ENCODE data around the gene BIRC5.
"Not testable (repeated sequence)": the region's sequence is repeated elsewhere in the genome, so short reads cannot be mapped to it uniquely, and the experiment has no call there.

BIRC5 gene

DNA sequence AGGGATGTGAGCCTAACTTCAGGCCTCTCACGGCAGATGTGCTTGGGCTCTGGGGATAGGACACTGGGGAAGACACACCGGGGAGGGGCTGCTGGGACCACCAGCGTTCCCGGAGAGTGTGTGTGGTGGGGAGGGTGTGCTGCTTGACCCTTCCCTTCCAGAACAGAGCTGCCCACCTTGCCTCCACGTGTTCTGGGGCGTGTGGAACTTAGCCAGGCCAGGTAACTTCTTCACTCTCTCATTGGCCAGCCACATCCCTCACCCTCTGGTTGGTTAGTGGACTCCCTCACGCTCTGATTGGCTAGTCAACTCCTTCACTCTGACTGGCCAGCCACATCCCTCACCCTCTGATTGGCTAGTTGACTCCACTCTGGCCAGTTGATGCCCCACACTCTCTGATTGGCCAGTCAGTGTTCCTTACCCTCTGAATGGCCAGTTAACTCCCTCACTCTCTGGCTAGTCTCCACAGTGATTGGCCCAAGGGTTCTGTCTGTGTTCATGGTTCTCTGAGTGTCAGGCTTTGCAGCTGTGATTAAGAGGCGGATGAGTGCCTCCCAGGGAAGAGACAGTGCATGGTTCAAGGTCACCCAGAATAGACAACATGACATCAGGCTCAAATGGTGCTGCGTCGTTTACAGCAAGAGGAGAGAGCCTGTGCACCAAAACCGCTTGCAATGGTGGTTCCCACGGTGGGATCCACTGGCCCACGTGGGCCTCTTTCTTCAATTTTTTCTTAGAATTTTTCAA lies 27.4 kb downstream of the BIRC5 start:
- peak; percentile 29 for DNase-seq

DNA sequence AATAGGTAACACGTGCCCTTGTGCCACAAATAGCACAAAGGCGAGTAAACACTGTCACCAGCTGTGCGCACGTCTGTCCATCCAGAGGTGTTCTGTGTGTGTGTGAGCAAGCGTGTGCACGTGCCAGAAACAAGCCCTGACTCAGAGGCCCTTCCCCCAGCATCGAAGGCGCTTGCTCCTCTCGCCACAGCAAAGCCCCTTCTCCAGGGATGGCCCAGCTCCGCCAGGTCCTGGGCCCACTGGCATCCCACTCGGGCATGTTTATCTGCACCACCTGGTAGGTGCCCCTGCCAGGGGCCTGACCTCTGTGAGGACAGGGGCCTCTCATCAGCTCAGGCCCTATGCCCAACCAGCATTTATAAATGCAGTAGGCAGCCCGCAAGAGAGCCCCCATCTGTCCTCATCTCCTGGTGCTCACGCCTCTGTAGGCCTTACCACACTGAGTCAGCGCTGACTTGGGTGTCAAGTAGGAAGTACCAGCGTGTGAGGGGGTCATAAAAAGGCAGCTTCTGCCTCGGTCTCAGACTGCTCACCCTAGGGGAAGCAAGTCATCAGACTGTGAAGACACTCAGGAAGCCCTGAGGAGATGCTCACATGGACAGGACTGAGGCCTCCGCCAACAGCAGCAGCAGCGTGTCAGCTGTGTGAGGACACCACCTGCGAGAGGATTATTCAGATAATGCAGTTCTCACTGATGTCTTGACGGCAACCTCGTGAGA lies 28.1 kb downstream of the BIRC5 start:
- no peak for DNase-seq

DNA sequence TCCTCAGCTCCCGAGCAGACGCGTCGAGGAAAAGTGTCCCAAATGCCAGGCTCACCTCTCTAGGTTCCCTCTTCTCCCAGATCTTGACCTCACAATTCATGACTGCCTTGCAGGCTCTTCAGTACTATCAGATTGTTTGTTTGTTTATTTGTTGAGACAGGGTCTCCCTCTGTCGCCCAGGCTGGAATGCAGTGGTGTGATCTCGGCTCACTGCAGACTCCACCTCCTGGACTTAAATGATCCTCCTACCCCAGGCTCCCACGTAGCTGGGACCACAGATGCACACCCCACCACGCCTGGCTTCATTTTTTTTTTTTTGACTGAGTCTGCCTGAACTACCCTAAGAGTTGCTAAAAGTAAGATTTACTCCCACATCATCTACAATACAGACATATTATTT lies 33.3 kb downstream of the BIRC5 start:
- DNase-seq: no peak

DNA sequence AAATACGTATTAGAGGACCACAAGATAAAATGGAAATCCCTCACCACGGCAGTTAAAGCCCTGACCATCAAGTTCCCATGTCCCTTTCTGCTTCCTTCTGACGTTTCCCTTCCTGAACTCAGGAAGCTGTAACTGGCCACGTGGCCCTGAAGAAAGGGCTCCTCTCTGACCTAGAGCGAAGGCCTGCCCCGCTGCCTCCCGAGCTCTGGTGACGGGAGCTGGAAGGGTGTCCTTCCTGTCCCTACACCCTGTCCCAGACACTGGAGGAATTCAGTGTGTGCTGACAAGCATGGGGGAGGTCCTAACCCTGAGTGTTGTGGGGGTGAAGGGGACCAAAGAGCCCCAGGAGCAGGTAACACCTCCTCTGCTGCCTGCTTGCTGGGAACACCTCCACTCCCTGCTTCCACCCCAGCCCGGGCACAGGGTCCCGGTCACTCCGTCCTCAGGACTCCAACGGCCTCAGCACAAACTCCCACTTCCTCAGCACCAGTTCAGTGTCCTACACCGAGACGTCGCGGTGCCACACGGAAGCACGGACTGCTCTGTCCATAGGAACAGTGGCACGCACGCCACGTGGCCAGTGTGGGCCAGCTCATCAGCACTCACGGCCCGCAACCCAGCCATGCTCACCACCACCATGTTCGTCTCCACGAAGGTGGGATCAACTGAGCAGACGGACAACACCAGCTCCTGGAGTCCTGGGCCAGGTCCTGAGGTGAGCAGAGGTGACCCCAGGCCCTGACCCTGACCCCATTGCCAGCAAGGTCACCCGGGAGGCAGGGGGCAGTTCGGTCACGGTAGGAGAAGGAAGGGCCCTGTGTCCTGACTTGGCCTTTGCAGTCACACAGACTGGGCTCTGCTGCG lies 34.2 kb downstream of the BIRC5 start:
- no peak for DNase-seq

DNA sequence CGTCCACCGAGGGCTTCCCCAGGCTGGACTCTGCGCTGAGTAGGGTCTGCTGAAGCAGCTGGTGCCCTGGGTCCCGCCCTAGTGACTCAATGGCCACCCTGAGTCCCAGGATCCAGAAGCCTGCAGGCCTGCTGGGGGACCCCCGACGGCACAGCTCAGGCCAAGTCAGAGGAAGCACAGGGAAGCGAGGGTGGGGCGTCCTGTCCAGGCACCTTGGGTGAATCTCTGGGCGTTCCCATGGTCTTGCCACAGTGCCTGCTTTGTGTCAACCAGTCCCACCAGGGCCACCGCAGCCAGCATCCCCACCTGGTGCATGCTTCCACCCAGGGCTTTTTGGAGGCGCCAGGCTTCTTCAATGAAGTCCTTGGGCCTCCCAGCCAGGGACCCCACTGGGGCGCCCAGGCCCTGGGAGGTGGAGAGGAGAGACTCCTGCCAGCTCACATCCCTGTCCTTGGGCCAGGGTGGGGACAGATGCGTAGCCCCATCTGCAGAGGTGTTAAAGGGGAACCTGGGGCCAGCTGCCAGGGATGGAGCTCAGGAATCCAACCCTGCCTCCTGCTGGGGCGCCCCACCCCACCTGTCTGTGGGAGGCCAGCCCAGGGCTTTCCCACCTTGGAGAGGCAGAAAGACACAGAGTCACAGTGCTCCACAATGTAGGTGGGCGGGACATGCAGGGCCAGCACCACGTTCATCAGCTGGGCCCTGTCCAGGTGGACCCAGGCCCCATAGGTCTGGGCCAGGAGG lies 35.2 kb downstream of the BIRC5 start:
- no peak for DNase-seq

DNA sequence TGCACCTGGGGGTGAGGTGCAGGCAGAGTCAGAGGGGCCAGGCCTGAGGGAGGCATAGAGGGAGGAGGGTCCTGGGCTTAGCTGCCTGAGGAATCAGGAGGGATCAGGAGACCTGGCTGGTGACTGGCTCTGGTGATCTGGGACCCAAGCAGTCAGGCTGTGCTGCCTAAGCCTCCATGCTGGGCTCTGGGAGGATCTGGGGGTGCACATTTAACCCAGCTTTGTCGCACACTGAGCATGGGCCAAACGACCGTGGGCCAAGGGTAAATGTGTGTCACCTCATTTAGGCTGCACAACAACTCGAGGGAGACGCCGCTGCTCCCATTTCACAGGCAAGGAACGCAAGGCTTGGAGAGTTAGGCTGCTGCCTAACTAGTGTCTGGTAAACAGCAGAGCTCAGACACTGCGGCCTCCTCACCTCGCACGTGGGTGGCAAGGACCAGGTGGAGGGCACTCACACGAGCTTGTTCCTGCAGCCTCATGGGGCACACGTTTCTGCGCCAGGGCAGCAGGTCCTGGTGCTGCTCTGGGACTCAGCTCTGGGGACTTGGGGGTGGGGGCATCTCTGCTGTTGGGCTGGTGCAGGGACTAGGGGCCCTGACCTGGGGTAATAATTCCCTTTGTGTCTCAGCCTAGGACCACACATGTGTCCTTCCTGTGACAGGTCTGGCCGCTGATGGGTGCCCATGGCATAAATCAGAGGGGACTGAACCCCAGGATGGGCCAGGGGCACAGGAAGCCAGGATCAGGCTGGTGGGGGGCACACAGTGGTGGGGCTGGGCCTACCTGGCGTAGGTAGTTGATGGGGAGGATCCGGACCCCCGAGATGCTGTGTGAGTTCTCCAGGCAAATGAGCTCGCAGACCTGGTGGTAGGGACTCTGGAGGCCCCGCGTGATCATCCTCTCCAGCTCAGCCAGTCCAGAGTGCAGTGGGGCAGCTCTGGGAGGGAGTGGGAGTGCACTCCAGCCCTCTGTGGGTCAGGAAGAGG lies 36.1 kb downstream of the BIRC5 start:
- no peak for DNase-seq

DNA sequence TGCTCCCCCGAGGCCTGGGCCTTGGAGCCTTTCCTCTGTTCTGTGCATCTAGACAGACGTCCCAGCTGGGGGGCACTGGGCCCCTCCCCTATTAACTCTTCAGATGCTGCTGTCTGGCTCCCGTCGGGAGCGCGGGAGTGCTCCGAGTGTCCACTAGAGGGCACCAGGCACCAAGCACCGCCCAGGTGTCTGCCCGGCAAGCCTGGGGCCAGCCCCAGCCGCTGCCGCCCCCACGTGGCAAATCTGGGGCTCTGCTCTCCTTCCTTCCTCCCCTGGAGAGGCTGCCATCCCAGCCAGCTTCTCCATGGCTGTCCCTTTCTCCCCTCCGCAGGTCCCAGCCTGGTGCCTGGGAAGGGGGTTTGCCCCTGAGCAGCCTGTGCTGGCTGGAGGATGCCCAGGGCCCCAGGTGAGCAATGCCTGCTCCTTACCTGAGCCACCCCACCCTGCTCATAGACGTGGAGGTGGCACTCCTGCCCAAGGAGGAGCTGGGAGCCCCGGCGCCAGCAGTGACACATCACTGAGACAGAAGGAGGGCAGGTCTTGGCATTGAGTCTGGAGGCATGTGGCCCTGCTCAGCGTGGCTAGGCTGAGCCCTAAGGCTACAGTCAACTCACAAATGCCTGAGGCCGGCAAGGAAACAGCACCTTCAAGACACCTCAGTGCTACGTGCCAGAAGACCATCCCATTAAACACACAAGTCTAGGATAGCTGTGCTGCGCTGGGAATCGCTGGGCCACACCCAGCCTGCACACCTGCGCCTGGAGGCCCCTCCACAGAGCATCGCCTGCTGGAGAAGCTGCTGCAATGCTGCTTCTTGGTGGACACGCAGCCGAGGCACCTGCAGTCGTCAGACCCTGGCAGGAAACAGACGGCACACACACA lies 37.1 kb downstream of the BIRC5 start:
- DNase-seq: peak; percentile 93

DNA sequence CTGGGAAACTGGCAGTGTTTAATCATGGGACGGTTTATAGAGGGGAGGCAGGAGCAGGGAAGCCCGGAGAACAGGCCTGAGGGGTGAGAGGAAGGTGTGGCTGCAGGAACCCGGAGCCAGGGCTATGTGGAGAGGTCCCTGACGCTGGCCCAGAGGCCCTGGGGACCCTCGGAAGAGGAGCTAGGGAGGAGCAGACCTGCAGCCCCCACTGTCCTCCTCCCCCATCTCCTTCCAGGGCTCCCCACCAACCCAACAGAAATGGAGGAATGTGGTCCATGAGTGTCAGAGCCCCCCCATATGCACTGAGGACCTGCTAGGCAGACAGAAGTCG lies 37.7 kb downstream of the BIRC5 start:
- no peak for DNase-seq

DNA sequence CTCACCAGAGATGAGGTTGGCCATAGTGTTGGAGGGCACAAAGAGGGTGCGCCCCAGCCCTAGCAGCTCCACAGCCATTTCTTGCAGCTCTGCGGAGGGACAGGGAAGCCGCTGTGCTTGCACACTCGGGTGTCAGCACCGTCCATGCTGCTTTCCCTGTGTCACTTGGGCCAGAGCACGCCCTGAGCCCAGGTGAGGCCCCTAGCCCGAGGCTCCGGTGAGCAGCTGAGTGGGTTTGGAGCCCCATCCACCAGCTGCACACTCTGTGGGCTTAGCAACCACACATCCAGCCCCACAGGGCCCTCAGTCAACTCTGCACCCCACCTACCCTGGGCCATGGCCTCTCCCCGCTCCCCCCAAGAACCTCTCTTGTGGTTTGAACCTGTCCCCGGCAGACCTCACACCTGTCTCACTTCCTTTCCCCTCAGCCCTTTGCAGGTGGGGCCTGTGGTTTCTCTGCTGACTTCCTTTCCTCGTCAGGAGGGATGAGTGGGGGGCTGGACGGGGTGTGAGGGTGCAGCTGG lies 38.1 kb downstream of the BIRC5 start:
- peak; percentile 33 for DNase-seq

DNA sequence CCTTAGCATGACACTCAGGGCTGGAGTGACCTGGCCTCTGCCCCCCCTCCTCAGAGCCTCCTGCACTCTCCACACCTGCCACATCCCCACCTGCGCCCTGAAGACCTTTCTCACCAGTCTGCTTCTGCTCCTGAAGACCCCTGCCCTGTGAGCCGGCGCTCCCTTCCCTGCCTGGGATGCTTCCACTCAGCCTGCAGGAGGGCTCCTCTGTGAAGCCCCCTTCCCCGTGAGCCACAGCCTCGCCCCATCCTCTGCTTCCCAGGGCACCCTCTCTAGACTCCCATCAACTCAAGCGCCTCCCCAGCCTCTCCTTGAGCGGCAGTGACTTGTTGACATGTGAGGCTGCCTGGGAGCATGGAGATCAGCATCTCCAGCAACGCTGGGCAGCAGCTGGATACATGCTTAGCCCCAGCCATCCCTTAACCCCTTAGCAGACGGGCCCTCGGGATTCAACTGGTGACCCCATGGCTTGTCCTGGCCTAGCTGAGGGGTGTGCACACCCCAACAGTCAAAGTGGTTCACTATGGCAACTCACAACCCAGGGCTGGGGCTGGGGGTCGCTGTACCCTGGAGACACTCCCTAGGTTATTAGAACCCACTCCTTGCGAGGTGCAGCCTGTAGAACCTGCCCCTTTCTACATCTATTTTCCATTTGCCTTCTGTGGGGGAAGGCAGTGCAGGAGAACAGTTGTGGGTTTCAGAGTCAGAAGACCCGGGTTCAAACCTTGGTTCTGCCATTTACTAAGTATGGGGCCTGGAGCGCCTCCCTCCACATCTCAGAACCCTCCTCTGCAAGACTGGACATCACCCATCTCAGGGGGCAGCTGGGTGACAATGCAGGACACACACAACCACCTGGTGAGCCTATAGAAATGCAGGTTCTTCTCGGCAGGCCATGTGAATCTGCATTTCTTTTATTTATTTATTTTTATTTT lies 38.9 kb downstream of the BIRC5 start:
- DNase-seq: no peak

DNA sequence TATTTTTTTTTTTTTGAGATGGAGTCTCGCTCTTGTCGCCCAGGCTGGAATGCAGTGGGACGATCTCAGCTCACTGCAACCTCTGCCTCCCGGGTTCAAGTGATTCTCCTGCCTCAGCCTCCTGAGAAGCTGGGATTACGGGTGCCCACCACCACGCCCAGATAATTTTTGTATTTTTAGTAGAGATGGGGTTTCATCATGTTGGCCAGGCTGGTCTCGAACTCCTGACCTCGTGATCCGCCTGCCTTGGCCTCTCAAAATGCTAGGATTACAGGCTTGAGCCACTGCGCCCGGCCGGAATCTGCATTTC lies 39.5 kb downstream of the BIRC5 start:
- DNase-seq: not testable (repeated sequence)

DNA sequence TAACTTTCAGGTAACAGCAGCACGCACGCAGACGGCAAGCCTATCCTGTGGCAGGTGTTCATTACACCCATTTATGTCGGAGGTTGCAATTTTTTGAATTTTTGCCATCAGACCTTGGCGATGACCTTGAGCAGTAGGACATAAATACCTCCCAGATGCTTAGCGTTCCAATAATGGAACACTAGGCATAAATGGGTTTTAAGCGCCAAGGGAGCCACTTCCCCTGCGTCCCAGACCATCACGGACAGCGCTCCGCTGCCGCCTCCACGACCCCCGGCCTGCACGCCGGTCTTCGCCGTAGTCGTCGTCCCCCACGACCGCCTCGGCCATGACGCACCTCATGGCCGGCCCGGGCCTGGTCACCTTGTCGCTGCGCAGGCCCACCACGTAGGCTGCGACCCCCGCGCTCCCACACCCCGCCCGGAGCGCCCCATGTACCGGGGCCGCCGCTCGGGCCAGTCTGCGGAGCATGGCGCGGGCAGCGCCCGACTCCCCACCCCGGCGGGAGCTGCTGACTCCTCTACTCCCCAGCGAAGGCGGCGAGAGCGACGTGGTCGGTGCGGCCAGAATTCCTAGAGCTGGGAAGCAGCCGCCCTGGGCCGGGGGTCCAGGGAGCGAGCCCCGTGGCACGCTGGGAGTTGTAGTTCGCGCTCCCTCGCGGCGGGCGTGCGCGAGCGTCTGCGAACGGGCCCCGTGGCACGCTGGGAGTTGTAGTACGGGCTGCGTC lies 40.1 kb downstream of the BIRC5 start:
- peak; percentile 90 for DNase-seq

DNA sequence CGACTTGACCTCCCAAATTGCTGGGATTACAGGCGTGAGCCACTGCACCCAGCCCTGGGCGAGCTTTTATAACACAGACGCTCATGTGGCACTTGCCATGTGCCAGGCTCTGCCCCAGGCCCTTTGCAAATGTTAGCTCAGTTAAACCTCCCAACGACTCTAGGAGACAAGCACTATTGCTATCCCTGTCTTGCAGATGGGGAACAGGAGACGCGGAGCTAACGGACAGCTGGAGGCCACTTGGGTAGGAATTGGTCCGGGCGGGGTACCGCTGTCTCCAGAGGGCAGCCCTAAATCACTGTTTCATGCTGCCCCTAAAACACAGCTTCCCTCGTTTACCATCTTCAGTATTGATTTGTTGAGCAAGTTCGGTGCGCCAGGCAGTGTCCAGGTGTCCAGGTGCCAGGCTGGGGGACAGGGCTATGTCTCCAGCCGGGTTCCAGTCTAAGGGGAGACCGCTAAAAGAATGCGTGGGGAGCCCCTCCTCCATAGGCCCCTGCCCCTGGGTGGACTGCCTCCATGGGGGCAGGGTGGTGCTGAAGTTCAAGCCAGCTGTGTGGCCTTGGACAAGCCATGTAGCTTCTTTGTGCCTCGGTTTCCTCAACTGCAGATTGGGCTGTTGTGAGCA lies 41.1 kb downstream of the BIRC5 start:
- no peak for DNase-seq

DNA sequence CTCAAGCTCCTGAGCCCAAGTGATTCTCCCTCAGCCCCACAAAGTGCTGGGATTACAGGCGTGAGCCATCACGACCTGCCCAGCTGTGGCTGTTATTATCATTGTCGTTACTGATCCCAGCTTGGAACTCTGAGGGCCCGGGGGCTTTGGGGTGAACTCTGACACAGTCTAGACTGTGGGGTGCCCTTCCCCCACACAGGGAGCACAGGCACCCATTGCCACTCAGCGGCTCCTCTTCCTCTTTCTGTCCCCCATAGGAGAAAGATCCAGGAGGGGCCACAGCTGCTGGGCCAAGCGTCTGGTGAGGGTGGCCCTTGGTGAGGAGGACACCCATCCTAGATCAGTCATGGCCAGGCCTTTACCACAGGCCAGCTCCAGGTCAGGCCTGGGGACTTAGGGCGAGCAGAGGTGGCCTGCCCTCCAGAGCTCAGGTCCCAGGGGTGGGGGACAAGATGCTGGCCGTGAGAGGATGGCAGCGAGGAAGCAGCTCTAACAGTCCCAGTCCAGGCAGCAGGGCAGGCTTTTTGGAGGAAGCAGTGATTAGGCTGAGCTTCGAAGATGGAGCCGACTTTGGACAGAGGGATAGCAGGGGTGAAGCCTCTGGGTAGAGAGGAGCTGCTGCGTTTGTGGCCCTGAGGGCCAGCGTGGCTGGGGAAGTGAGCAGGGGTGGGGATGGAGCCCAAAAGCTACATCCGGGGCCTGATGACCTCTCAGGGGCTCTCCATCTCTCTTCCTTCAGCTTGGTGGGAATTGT lies 42.1 kb downstream of the BIRC5 start:
- DNase-seq: no peak

DNA sequence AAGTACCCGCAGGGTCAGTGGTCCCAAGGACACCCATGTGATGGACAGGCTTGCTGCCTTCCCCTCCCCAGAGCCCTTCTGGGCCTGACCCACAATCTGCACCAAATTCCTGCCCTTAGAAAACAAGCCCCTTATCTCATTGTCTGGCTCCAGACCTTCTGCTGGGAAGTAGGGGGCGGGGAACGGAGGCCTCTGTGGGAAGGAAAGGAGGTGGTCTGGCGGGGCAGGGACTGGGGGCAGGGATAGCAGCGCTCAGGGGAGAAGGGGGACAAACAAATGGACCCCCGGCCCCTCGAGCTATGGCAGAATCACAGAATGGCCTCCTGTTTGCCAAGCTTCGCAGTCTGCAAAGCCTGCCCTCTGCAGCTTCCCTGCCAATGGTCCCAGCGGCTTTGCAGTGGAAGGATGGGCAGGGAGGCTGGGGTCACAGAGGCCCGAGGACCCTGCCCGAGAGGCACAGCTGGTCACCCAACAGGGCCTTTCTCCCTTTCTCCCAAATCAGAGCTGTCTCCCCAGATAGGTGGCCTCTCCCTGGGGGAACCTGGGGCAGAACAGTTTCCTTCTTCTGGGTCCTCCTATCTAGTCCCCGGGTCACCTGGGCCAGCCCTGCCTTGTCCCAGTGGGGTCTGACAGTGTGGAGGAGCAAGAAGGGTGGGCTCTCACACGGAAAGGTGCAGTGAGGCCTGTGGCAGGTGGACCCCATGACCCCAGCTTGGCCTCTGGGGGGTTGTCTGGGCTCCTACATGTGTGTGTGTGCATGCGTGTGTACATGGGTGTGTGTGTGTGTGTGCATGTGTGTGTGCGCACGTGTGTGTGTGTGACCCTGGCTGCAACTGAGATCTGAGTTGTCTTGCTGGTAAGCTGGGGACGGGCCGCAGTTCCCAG lies 42.9 kb downstream of the BIRC5 start:
- no peak for DNase-seq

DNA sequence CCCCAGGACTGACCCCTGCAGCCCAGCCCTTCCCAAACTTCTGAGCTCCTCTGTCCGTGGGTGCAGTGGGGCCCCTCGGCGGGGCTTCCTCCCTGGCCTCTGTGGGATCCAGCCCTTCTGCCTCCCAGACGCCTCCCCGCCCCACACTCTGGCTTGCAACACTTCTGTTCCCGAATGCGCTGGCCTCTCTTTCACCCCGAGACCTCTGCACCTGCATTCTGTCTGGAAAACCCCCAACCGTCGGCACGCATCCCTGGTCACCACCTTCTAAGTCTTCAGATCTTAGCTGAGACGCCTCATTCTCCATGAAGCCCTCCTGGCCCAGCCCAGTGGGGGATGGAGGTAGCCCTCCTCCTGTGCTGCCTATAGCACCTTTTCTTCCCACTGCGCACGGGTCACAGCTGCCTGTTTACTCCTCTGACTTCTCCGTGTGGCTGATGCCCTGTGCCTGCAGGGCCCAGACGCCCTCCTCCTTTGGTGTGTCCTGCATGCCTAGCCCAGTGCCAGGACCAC lies 43.8 kb downstream of the BIRC5 start:
- DNase-seq: peak; percentile 14
